ENCODE results near the gene ST6GALNAC2.
"Not testable (repeated sequence)": the region's sequence is repeated elsewhere in the genome, so short reads cannot be mapped to it uniquely, and the experiment has no call there.

ST6GALNAC2 gene

DNA sequence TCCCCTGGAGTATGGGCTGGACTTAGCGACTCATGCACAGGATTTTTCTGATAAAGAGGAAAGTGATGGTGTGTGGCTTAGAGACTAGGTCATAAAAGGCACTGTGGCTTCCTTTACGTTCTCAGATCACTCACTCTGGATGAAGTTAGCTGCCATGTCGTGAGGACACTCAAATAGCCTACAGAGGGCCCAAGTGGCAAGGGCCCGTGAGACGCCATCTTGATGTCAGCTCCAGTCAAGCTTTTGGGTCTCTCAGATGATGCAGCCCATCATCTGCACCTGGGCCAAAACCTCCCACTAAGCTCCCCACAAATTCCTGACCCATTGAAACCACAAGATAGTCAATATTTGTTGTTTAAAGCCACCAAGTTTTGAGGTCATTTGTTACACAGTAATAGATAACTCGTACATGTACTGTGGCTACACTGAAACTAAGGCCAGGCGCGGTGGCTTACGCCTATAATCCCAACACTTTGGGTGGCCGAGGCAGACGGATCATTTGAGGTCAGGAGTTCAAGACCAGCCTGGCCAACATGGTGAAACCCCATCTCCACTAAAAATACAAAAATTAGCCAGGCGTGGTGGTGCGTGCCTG is 14.7 kb downstream of the ST6GALNAC2 start:
- no peak for DNase-seq (ENCODE audit: low read depth in 1 of 2, low spot score in 1 of 2)

DNA sequence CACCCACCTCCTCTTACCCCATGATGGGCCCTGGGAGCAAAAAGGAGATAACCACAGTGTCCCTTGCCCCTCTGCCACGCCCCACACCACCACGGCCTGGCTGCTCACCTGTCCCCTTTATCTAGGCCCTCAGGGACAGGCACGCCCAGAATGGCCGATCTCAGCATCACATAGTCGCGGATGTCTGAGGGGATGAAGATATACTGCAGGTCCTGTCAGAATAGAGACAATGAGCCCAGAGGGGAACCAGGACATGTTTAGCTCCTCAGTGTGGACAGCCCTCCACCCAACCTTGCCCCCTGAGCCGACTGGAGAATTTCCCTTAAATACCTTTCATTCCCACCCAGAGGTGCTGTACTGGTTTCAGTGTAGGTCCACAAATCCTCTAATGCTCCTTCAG is 15.2 kb downstream of the ST6GALNAC2 start:
- no peak for DNase-seq (ENCODE audit: low read depth in 1 of 2, low spot score in 1 of 2)

DNA sequence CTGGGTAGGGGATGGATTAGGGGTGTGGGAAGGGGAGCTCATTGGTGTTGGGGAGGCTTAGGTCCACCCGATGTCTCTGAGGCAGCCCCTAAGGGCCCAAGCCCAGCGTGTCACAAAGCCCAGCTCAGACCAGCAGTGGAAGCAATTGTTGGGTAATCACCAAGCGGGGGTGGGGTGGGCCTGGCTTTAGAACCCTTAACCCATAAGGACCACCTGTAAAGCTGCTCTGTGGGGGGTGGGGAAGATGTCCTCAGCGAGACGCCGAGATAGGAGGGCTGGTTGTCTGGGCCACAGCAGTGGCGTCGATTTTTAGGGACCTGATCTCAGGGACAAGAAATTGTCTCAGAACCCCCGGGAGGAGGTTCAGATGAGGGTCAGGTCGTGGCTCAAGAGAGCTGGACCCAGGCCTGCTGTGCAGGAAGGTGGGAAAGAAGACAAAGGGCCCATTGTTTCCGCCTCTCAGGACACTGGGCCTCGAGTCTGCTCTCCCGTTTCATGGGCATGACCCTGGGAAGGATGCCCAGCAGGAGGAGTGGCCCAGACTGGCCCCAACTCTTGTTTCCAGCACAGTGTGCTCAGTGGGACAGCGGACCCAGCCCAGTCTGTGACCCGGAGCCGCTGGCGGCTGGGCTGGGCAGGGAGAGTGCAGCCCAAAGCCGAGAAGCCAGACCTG is 15.9 kb downstream of the ST6GALNAC2 start:
- DNase-seq (ENCODE audit: low read depth in 1 of 2, low spot score in 1 of 2): no peak

DNA sequence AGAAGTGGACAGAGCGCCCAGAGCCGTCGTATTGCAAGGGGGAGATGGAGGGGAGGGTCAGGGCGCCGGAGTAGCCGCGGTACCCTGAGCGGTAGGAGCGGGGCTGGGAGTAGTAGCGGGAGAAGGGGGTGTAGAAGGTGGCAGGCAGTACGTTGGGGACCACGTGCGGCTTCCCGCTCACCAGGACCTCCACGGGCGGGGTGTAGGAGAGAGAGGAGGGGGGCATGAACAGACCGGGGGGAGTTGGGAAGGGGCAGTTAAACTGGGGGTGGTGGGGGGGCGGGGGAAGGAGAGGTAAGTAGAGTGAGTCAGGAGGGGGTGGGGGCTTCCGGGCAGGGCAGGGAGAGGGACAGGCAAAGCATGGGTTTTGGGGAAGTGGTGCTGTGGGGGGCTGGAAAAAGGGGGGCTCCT is 16.8 kb downstream of the ST6GALNAC2 start:
- DNase-seq (ENCODE audit: low read depth in 1 of 2, low spot score in 1 of 2): no peak

DNA sequence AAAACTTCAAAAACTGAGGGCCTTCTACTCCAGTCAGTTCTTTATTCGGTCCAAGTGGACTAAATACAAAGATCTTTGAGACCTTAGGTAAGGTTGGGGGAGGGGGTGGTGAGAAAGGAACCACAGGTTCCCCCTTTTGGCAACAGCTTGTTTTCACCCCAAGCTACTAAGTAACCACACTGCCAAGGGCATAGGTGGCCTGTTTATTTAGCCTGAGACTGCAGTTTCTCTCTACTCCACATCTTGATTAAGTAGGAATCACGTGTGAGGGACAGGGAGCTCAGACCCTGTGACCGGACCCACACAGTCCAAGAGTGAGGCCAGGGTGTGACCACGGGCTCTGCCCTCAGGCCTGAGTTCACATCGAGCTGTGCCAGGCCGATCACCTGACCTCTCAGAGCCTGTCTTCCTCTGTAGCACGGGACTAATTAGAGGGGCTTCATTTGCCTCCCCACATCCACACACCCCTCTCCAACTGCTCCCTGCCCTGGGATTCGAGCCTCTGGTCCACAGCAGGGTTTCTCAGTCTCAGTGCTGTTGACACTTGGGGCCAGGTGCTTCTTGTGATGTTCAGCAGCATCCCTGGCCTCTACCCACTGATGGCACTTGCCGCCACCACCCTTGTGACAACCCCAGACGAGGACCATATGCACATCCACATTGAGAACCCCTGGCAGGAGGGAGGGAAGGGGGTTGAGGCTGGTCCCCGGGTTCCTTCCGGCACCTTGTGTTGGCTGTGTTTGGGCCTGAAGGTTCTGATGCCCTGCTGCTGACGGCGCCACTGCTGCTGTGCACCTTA is 17.8 kb downstream of the ST6GALNAC2 start:
- DNase-seq (ENCODE audit: low read depth in 1 of 2, low spot score in 1 of 2): no peak

DNA sequence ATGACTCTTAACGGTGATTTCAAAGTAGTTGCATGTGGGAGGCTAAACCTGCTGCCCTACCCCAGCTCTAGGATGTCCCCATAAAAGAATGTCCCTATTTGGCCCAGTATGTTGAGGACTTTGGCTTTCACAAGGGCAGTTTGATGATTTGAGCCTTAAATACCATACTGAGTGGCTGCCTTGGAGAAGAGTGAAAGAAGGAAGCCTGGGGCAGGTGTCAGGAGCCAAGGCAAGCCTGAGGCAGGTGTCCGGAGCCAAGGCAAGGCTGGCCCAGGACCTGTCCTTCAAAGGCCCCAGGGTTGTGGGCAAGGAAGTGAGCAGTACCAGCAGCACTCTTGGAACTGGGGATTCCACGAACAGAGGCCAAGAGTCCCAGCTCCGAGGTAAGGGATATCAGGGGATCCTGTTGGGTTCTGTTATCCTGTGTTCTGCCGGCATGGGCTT is 18.6 kb downstream of the ST6GALNAC2 start:
- DNase-seq (ENCODE audit: low read depth in 1 of 2, low spot score in 1 of 2): no peak

DNA sequence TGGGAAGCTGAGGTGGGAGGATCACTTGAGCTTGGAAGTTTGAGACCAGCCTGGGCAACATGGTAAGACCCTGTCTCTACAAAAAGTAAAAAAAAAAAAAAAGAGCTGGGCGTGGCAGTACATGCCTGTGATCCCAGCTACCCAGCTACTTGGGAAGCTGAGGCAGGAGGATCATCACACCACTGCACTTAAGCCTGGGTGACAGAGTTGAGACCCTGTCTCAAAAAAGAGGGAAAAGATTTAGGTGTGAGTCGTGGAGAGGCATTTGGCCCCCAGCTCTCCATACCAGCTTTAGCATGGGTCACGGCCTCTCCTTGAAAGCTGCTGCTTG is 19.1 kb downstream of the ST6GALNAC2 start:
- no peak for DNase-seq (ENCODE audit: low read depth in 1 of 2, low spot score in 1 of 2)

DNA sequence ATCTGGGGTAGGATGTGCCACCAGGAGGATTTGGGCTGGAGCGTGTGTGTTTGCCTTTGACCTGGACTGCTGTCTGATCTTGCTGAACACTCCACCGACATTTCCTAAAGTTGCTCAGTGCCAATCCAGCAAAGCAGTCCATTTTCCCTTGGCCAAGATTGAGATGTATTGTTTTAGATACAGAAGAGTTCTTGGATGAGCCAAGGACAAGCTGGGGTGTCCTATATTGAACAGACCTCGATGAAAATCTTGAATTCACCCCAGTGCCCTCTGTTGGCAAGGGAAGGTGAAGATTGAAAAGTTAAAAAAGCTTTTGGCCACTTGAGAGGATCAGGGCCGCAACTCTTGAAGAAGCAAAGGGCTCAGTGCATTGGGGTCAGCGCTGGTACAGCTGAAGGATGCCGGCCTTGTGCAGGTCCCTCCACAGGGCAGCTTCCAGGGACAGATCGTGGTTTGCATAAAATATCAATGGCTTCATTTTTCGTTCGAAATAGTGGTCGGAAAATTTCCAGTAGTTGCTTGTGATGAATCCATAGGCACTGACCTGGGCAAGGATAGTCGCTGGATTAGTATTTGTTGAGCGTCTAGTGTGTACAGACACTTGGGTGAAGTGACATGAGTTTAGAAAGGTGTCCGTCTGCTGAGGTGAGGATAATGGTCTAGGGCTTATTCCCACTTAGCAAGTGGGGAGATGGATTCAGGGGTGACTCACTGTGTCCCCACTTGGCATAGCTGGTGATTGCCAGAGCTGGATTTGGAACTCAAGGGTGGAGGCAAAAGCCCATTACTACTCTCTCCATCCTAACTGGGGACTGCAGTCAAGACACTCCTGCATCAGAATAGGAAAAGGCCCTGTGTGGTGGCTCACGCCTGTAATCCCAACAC is 19.7 kb downstream of the ST6GALNAC2 start:
- no peak for DNase-seq (ENCODE audit: low read depth in 1 of 2, low spot score in 1 of 2)

DNA sequence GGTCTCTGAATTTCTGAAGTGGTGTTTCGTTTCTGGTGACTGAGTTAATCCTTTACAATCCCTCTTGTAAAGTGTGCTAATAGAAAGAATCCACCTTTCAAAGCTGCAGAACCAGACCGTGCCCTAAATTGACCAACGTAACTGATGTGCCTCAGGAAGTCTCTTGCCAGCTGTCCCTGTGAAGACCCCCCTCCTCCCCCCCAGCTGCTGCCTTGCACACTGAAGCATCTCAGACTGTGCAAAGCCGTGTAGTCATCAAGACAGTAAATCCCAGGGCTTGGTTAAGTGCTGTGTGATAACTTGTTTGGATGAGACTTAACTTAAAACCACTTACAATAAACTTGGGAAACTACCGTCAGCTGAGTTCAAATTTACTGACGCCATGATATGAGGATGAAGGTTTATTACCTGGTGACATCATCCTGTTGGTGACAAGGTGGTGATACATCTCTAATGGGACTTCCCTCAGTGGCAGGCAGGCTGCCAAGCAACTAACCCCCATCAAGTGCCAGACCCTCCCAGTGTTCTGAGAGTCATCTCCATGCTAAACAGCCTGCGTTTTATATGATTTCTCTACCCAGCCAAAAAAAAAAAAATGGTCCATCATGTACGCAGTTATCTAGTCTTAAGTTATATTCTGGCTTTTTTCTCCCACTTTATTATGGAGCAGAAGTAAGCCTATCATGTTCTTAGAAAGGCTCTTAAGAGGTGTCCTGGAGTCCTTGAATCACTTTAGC is 20.5 kb downstream of the ST6GALNAC2 start:
- not testable (repeated sequence) for DNase-seq (ENCODE audit: low read depth in 1 of 2, low spot score in 1 of 2)

DNA sequence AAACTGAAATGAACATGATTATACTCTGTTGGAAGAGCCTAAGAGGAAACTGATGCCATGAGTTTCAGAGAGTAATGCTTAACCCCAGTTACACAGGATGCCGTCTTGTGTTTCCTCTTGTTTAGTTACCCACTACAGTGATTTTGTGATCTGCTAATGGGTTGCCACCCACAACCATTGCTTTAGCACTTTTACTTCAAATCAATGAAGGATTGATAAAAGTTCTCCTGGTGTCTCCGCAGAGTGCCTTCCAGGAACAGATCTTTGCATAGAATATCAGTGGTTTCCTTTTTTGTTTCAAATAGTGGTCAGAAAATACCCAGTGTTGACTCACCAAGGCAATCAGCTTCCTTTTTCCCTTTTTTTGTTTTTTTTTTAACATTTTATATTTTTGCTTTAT is 22.3 kb downstream of the ST6GALNAC2 start:
- DNase-seq (ENCODE audit: low read depth in 1 of 2, low spot score in 1 of 2): not testable (repeated sequence)

DNA sequence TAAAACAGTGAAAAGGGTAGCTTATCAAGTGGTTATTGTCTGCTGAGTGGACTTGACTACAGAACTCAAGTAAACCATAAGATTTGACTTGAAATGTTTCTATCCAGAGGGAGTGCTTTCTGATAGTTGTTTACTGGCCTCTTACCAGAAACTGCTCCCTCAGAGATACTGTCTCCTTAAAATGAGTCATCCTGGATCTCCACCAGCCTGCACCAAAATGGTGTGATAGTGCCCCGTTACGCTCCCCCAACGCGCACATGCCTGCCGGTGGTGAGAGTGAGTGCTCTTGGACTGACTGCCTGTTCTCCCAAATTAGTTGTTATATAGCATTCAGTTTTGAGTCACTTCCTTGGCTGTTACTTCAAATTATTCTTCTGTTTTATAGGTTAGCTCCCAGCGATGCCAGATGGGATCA is 22.9 kb downstream of the ST6GALNAC2 start:
- DNase-seq (ENCODE audit: low read depth in 1 of 2, low spot score in 1 of 2): no peak

DNA sequence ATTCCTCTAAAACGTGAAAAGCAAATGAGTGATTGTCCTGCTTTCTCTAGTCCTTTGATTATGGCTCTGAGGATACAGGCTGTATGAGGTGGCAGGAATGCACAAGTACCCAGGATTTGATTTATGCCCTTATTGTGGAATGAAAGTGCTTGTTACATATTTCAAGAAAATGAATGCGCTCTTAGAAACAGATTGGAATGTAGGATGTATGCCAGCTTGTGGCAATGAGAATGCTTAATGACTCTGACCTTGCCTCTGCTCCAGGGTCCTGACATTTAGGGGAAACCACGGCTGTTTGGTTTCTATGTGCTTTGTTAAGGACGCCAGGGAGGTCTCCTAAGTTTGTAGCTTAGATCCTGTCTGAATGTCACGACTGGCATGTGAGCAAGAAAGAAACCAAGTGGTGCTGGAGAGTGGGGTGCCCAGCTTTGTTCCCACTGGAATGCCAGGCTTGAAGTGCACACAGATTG is 23.8 kb downstream of the ST6GALNAC2 start:
- DNase-seq (ENCODE audit: low read depth in 1 of 2, low spot score in 1 of 2): no peak

DNA sequence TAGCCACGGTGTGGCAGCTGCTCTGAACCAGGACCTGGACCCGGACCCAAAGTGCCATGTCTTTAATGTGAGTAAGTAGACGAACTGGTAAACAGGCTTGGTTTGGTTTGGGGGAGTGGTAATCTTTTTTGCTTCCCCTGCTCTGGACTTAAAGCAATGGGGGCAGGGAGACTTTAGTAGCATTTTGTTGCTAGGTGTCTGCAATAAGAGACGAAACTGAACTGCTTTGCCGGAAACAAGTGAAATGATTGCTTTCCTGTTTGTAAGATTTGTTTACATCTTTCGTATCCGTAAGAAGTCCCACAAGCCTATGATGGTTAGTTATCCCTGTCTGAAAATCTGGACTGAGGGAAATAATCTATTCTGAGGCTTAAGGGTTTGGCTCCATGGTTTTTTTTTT is 24.3 kb downstream of the ST6GALNAC2 start:
- no peak for DNase-seq (ENCODE audit: low read depth in 1 of 2, low spot score in 1 of 2)

DNA sequence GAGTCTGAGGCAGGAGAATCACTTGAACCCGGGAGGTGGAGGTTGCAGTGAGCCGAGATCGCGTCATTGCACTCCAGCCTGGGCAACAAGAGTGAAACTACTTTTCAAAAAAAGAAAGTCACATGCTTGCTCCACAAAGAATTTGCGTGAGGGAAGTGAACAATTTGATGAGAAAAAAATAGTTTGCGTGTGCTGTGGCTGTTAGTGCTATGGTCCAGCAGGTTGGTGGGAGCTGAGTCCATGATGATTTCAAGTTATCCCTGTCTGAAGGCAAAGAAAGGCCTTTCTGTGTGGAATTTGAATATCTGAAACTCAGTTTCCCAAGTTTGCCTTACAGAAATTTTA is 24.8 kb downstream of the ST6GALNAC2 start:
- DNase-seq (ENCODE audit: low read depth in 1 of 2, low spot score in 1 of 2): no peak

DNA sequence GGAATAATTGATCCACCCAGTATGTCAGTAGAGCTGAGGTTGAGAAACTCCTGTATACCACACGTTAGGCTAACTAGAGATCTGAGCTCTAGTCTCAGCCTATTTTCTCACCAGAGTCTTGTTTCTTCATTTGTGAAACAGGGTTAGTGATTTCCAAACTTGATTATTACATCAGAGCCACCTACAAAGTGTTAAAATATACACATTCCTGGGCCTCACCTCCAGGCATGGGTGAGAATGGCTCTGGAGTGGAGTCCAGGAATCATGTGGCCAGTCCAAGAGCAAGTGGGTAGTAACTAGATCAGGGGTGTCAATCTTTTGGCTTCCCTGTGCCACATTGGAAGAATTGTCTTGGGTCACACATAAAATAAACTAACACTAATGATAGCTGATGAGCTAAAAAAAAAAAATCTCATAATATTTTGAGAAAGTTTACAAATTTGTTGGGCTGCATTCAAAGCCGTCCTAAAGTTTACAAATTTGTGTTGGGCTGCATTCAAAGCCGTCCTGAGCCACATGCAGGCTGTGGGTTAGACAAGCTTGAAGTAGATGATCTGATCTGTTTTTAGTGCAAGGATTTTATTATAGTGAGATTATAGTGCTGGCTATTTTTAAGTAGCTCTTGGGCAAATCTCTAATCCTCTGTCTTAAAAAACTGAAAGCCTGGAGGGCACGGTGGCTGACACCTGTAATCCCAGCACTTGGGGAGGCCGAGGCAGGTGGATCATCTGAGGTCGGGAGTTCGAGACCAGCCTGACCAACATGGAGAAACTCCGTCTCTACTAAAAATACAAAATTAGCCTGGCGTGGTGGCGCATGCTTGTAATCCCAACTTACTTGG is 25.4 kb downstream of the ST6GALNAC2 start:
- no peak for DNase-seq (ENCODE audit: low read depth in 1 of 2, low spot score in 1 of 2)

DNA sequence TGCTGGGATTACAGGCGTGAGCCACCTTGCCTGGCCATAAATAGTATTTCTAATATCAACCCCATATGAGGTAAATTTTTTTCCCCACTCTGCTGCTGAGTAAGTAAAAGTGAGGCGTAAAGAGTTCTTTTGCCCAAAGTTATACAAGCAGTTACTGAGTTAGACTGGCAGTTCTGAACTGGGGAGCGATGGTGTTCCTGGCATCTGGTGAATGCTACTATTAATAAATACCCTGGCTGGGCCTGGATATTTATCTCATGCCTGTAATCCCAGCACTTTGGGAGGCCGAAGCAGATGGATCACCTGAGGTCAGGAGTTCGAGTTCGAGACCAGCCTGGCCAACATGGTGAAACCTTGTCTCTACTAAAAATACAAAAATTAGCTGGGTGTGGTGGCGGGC is 26.2 kb downstream of the ST6GALNAC2 start:
- DNase-seq (ENCODE audit: low read depth in 1 of 2, low spot score in 1 of 2): not testable (repeated sequence)

DNA sequence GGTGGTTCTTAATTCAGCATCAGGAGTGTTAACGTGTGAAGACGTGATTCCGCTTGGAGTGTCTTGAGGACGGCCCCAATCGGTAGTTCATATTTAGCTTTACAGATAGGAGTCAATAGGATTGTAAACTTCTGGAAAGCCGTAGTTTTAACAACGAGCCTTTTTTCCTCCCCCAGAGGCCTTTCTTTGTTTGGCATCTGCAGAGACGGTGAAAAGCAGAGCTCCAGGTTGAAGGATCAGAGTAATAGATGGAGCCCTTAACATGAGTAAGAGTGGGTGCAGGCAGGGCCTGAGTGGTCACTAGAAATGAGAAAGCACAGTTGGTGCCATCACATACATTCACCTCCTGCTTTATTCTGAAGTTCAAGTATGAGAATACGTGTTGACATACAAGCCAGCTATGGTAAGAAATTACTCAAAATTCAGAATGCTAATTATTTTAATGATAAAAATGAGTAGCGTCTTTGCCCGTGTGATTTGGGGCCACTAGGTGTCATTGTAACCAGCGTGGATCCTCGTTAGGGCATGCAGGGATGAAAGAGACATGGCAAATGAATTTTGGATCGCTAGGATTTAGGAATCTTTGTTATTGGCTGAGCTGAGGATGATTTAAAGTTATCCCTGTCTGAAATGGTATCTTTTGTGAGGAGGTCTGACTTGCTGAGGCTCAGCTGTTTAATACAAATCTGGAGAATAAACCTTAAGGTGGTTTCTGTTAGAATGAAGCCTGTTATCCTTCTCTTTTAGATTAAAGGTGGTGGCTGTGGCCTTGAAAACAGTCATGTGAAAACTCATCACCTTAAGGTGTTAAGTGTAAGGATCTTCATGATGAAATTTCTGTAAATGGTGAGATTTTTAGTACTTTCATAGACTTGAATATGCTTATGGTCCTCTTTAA is 27.2 kb downstream of the ST6GALNAC2 start:
- DNase-seq (ENCODE audit: low read depth in 1 of 2, low spot score in 1 of 2): no peak

DNA sequence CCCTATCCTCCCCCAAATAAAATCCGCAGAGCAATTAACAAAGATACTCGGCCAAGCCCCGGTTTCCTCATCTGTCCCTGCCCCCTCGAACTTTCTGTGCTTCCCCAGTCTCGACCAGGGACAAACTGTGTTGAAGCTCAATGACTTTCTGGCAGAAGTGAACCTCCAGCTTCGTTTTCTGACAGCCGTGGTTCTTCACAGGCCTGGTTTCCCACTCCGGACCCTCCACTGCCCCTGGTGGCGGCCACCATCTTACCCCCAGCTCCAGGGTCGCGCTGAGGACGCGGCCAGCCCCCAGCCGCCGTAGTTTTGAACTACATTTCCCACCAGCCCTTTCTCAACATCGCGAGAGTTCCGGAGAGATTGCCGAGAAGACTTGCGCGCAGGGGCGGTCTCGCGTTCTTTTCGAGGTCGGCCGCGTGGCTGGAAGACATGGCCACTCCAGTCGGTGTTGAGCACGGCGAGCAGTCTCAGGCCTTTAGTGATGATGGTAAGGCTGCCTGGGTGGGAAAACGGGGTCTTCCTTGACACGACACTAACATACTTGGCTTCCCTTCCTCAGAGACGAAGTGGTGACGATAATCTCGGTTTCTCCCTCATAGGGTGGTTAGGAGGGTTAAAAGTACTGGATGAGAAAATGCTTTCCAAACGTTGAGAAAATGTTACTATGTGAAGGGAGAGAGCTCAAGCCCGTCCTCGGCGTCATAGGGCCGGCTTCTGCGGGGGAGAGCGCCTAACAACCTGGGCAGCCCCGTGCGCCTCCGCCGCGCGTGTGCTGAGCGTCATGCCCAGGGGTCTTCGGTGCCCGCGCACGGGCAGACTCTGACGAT is 28.1 kb downstream of the ST6GALNAC2 start:
- DNase-seq (ENCODE audit: low read depth in 1 of 2, low spot score in 1 of 2): peak; percentile 80 to 88

All from activated T-helper 1 cell treated with anti-CD3 and anti-CD28 coated beads, Interleukin-2, amount 50 U/mL, for 16 hours (primary cell).